Measurements from ENCODE around the gene CFAP77. TPM values are rescaled to one million over a fixed set of nuclear protein-coding genes. Genes with fewer than 3 reads are reported as not detected.

The CFAP77 gene
- total RNA-seq, 1 donor from 2014 or later, result not detected

- H3K27me3 ChIP-seq, result no peaks in the 10 kb centered on the region
Measured at GRCh38 chr9:132439153-132439552, 29.1 kb downstream of the CFAP77 start.

GRCh38 chr9:132440735-132441134 lies 30.7 kb downstream of the CFAP77 start:
- H3K27me3 ChIP-seq, result no peaks in the 10 kb centered on the region
- intact Hi-C loops (cut with DNase I), result no loop called here

More at GRCh38 chr9:132439153-132439552, 29.1 kb downstream of the CFAP77 start:
- DNase-seq (ENCODE audit: extremely low spot score in 2 of 2), result no peak
- no peak for TF ChIP-seq POLR2A (IDR thresholded peaks at IDR 0.05)
- TF ChIP-seq POLR2AphosphoS5 (IDR thresholded peaks at IDR 0.05; ENCODE audit: insufficient read depth in 1 of 2, low read depth in 1 of 2), result no peak
- TF ChIP-seq, protein P1, sequence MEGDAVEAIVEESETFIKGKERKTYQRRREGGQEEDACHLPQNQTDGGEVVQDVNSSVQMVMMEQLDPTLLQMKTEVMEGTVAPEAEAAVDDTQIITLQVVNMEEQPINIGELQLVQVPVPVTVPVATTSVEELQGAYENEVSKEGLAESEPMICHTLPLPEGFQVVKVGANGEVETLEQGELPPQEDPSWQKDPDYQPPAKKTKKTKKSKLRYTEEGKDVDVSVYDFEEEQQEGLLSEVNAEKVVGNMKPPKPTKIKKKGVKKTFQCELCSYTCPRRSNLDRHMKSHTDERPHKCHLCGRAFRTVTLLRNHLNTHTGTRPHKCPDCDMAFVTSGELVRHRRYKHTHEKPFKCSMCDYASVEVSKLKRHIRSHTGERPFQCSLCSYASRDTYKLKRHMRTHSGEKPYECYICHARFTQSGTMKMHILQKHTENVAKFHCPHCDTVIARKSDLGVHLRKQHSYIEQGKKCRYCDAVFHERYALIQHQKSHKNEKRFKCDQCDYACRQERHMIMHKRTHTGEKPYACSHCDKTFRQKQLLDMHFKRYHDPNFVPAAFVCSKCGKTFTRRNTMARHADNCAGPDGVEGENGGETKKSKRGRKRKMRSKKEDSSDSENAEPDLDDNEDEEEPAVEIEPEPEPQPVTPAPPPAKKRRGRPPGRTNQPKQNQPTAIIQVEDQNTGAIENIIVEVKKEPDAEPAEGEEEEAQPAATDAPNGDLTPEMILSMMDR (IDR thresholded peaks at IDR 0.05), result no peak
- Histone ChIP-seq H3K27ac (no peak overlapping the region), H3K36me3 (no peaks in the 10 kb centered on the region), H3K4me1 (no peaks in the 10 kb centered on the region), H3K9me3 (no peaks in the 10 kb centered on the region), H3K4me3 (no peak overlapping the region)
- intact Hi-C loops (cut with DNase I), result no loop called here

GRCh38 chr9:132441404-132441803 lies 31.4 kb downstream of the CFAP77 start:
- no peaks in the 10 kb centered on the region for H3K9me3 ChIP-seq
- intact Hi-C loops (cut with DNase I), result no loop called here
- H3K36me3 ChIP-seq, result no peaks in the 10 kb centered on the region
- H3K4me1 ChIP-seq, result no peaks in the 10 kb centered on the region
- H3K27ac ChIP-seq, result no peak overlapping the region
- H3K27me3 ChIP-seq, result no peaks in the 10 kb centered on the region
- TF ChIP-seq POLR2A (IDR thresholded peaks at IDR 0.05), result no peak
- no peak for TF ChIP-seq POLR2AphosphoS5 (IDR thresholded peaks at IDR 0.05; ENCODE audit: insufficient read depth in 1 of 2, low read depth in 1 of 2)
- TF ChIP-seq, protein P1 (IDR thresholded peaks at IDR 0.05), result no peak
- H3K4me3 ChIP-seq, result no peak overlapping the region
- DNase-seq (ENCODE audit: extremely low spot score in 2 of 2), result no peak

More at GRCh38 chr9:132440735-132441134, 30.7 kb downstream of the CFAP77 start:
- H3K36me3 ChIP-seq, result no peaks in the 10 kb centered on the region
- no peaks in the 10 kb centered on the region for H3K9me3 ChIP-seq
- no peak overlapping the region for H3K27ac ChIP-seq
- no peak overlapping the region for H3K4me3 ChIP-seq
- no peak for DNase-seq (ENCODE audit: extremely low spot score in 2 of 2)
- TF ChIP-seq POLR2AphosphoS5 (IDR thresholded peaks at IDR 0.05; ENCODE audit: insufficient read depth in 1 of 2, low read depth in 1 of 2), result no peak
- no peak for TF ChIP-seq POLR2A (IDR thresholded peaks at IDR 0.05)
- TF ChIP-seq, protein P1 (IDR thresholded peaks at IDR 0.05), result no peak
- no peaks in the 10 kb centered on the region for H3K4me1 ChIP-seq

DNA sequence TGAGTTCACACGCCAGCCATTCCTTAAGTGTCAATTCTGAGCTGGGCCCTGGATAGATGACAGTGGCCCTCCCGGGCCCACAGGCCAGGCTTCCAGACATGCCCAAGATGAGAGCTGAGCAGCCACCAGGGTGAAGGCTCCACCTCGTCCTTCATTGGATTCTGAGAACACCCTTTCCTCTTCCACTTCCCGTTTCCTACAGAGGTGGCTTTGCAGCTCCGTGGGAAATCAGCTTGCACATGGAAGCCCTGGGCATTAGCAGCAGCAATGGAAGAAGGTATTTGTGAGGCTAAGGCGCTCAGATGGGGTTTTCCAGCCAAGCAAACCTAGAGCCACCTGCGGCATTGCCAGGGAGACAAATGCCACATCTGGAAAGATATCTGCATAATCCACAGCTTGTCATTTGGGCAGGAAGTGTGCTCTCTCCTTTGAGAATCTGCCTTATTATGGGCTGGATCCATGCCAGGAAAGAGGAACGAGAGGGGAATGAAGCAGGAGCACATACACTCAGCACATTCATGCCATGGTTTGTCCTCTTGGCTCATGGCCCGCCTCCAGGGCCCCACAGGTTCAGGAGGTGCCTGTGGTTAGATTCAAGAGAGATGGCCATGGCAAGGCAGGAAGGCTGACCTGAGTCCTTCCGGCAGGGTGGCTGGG lies 34.1 kb downstream of the CFAP77 start:
- H3K9me3 ChIP-seq, result no peaks in the 10 kb centered on the region
- no peaks in the 10 kb centered on the region for H3K27me3 ChIP-seq
- no peak for DNase-seq (ENCODE audit: extremely low spot score in 2 of 2)
- intact Hi-C loops (cut with DNase I), result no loop called here
- no peak overlapping the region for H3K4me3 ChIP-seq
- no peaks in the 10 kb centered on the region for H3K36me3 ChIP-seq
- H3K27ac ChIP-seq, result no peak overlapping the region
- no peaks in the 10 kb centered on the region for H3K4me1 ChIP-seq
- TF ChIP-seq, protein P1 (IDR thresholded peaks at IDR 0.05), result no peak
- TF ChIP-seq POLR2A (IDR thresholded peaks at IDR 0.05) (no peak), POLR2AphosphoS5 (IDR thresholded peaks at IDR 0.05; ENCODE audit: insufficient read depth in 1 of 2, low read depth in 1 of 2) (no peak)

DNA sequence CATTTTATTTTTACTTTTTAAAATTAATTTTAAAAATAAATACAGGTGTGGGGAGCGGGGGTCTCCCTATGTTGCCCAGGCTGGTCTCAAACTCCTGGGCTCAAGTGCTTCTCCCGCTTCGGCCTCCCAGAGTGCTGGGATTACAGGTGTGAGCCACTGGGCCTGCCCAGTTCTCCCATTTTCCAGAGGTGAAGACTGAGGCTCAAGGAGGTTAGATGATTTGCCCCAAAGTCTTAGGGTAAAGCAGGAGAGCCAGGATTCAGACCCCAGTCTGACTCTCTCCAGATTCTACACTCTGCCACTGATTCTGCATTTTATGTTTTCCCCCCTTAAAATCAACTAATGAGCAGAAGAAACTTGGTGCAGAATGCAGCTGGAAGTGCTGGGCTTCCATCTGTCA lies 36.9 kb downstream of the CFAP77 start:
- no peaks in the 10 kb centered on the region for H3K27me3 ChIP-seq
- no peaks in the 10 kb centered on the region for H3K36me3 ChIP-seq
- H3K27ac ChIP-seq, result no peak overlapping the region
- no peaks in the 10 kb centered on the region for H3K9me3 ChIP-seq
- no peak overlapping the region for H3K4me3 ChIP-seq
- TF ChIP-seq POLR2A (IDR thresholded peaks at IDR 0.05), result no peak
- TF ChIP-seq, protein P1 (IDR thresholded peaks at IDR 0.05), result no peak
- TF ChIP-seq POLR2AphosphoS5 (IDR thresholded peaks at IDR 0.05; ENCODE audit: insufficient read depth in 1 of 2, low read depth in 1 of 2), result no peak
- H3K4me1 ChIP-seq, result no peaks in the 10 kb centered on the region
- intact Hi-C loops (cut with DNase I), result no loop called here
- DNase-seq (ENCODE audit: extremely low spot score in 2 of 2), result no peak
